Measurements from ENCODE around the gene HAUS7.

HAUS7 gene

GRCh38 chrX:153465691-153466380, 4.5 kb downstream of the HAUS7 start:
- Histone ChIP-seq H3K4me1 (ENCODE audit: insufficient read depth, low read length) (no peaks in the 10 kb centered on the region), H3K27me3 (ENCODE audit: insufficient read depth, low read length) (no peaks in the 10 kb centered on the region), H2AFZ (ENCODE audit: low read depth, low read length) (no peak overlapping the region), H3K36me3 (ENCODE audit: insufficient read depth, low read length) (no peaks in the 10 kb centered on the region), H3K4me3 (ENCODE audit: low read length) (no peak overlapping the region), H3K9me3 (ENCODE audit: low read length) (no peaks in the 10 kb centered on the region)

GRCh38 chrX:153464116-153464515, 6.3 kb downstream of the HAUS7 start:
- H3K27me3 ChIP-seq (ENCODE audit: insufficient read depth, low read length), result no peaks in the 10 kb centered on the region
- no peaks in the 10 kb centered on the region for H3K9me3 ChIP-seq (ENCODE audit: low read length)
- no peaks in the 10 kb centered on the region for H3K36me3 ChIP-seq (ENCODE audit: insufficient read depth, low read length)
- no peak overlapping the region for H3K4me3 ChIP-seq (ENCODE audit: low read length)
- H2AFZ ChIP-seq (ENCODE audit: low read depth, low read length), result no peak overlapping the region
- no peaks in the 10 kb centered on the region for H3K4me1 ChIP-seq (ENCODE audit: insufficient read depth, low read length)

- Histone ChIP-seq H3K36me3 (ENCODE audit: insufficient read depth, low read length) (no peaks in the 10 kb centered on the region), H2AFZ (ENCODE audit: low read depth, low read length) (no peak overlapping the region), H3K4me3 (ENCODE audit: low read length) (no peak overlapping the region), H3K9me3 (ENCODE audit: low read length) (no peaks in the 10 kb centered on the region), H3K27me3 (ENCODE audit: insufficient read depth, low read length) (no peaks in the 10 kb centered on the region), H3K4me1 (ENCODE audit: insufficient read depth, low read length) (no peaks in the 10 kb centered on the region)
These were observed 6.8 kb downstream of the HAUS7 start for GRCh38 chrX:153463556-153463955.

GRCh38 chrX:153463031-153463430, 7.3 kb downstream of the HAUS7 start:
- Histone ChIP-seq H3K36me3 (ENCODE audit: insufficient read depth, low read length) (no peaks in the 10 kb centered on the region), H3K27me3 (ENCODE audit: insufficient read depth, low read length) (peaks cover 3% of the 10 kb centered on the region), H3K4me1 (ENCODE audit: insufficient read depth, low read length) (no peaks in the 10 kb centered on the region), H3K4me3 (ENCODE audit: low read length) (no peak overlapping the region), H2AFZ (ENCODE audit: low read depth, low read length) (no peak overlapping the region), H3K9me3 (ENCODE audit: low read length) (no peaks in the 10 kb centered on the region)

- Histone ChIP-seq H3K27me3 (ENCODE audit: insufficient read depth, low read length) (peaks cover 3% of the 10 kb centered on the region), H3K9me3 (ENCODE audit: low read length) (no peaks in the 10 kb centered on the region), H2AFZ (ENCODE audit: low read depth, low read length) (no peak overlapping the region), H3K4me1 (ENCODE audit: insufficient read depth, low read length) (no peaks in the 10 kb centered on the region), H3K36me3 (ENCODE audit: insufficient read depth, low read length) (no peaks in the 10 kb centered on the region), H3K4me3 (ENCODE audit: low read length) (no peak overlapping the region)
These were observed 8.1 kb downstream of the HAUS7 start for GRCh38 chrX:153462291-153462690.

GRCh38 chrX:153460826-153461225, 9.6 kb downstream of the HAUS7 start:
- no peaks in the 10 kb centered on the region for H3K9me3 ChIP-seq (ENCODE audit: low read length)
- no peak overlapping the region for H3K4me3 ChIP-seq (ENCODE audit: low read length)
- no peak overlapping the region for H2AFZ ChIP-seq (ENCODE audit: low read depth, low read length)
- no peaks in the 10 kb centered on the region for H3K4me1 ChIP-seq (ENCODE audit: insufficient read depth, low read length)
- peaks cover 3% of the 10 kb centered on the region for H3K27me3 ChIP-seq (ENCODE audit: insufficient read depth, low read length)
- no peaks in the 10 kb centered on the region for H3K36me3 ChIP-seq (ENCODE audit: insufficient read depth, low read length)

- no peak overlapping the region for H2AFZ ChIP-seq (ENCODE audit: low read depth, low read length)
- H3K4me1 ChIP-seq (ENCODE audit: insufficient read depth, low read length), result no peaks in the 10 kb centered on the region
- peaks cover 3% of the 10 kb centered on the region for H3K27me3 ChIP-seq (ENCODE audit: insufficient read depth, low read length)
- H3K4me3 ChIP-seq (ENCODE audit: low read length), result no peak overlapping the region
- no peaks in the 10 kb centered on the region for H3K9me3 ChIP-seq (ENCODE audit: low read length)
- H3K36me3 ChIP-seq (ENCODE audit: insufficient read depth, low read length), result peaks cover 1% of the 10 kb centered on the region
These were observed 10.4 kb downstream of the HAUS7 start for GRCh38 chrX:153459986-153460385.

GRCh38 chrX:153458476-153458875, 11.9 kb downstream of the HAUS7 start:
- Histone ChIP-seq H3K4me1 (ENCODE audit: insufficient read depth, low read length) (no peaks in the 10 kb centered on the region), H3K36me3 (ENCODE audit: insufficient read depth, low read length) (peaks cover 3% of the 10 kb centered on the region), H2AFZ (ENCODE audit: low read depth, low read length) (no peak overlapping the region), H3K9me3 (ENCODE audit: low read length) (no peaks in the 10 kb centered on the region), H3K27me3 (ENCODE audit: insufficient read depth, low read length) (peaks cover 3% of the 10 kb centered on the region), H3K4me3 (ENCODE audit: low read length) (no peak overlapping the region)

GRCh38 chrX:153457827-153458466, 12.4 kb downstream of the HAUS7 start:
- no peak overlapping the region for H2AFZ ChIP-seq (ENCODE audit: low read depth, low read length)
- peaks cover 5% of the 10 kb centered on the region for H3K27me3 ChIP-seq (ENCODE audit: insufficient read depth, low read length)
- H3K9me3 ChIP-seq (ENCODE audit: low read length), result no peaks in the 10 kb centered on the region
- no peak overlapping the region for H3K4me3 ChIP-seq (ENCODE audit: low read length)
- H3K36me3 ChIP-seq (ENCODE audit: insufficient read depth, low read length), result peaks cover 3% of the 10 kb centered on the region
- H3K4me1 ChIP-seq (ENCODE audit: insufficient read depth, low read length), result no peaks in the 10 kb centered on the region

GRCh38 chrX:153457136-153457825, 13.1 kb downstream of the HAUS7 start:
- Histone ChIP-seq H3K36me3 (ENCODE audit: insufficient read depth, low read length) (peaks cover 3% of the 10 kb centered on the region), H2AFZ (ENCODE audit: low read depth, low read length) (no peak overlapping the region), H3K4me3 (ENCODE audit: low read length) (no peak overlapping the region), H3K4me1 (ENCODE audit: insufficient read depth, low read length) (no peaks in the 10 kb centered on the region), H3K27me3 (ENCODE audit: insufficient read depth, low read length) (peaks cover 5% of the 10 kb centered on the region), H3K9me3 (ENCODE audit: low read length) (no peaks in the 10 kb centered on the region)

GRCh38 chrX:153456704-153457103, 13.7 kb downstream of the HAUS7 start:
- Histone ChIP-seq H3K9me3 (ENCODE audit: low read length) (no peaks in the 10 kb centered on the region), H3K4me3 (ENCODE audit: low read length) (no peak overlapping the region), H2AFZ (ENCODE audit: low read depth, low read length) (no peak overlapping the region), H3K36me3 (ENCODE audit: insufficient read depth, low read length) (peaks cover 3% of the 10 kb centered on the region), H3K27me3 (ENCODE audit: insufficient read depth, low read length) (peaks cover 5% of the 10 kb centered on the region), H3K4me1 (ENCODE audit: insufficient read depth, low read length) (no peaks in the 10 kb centered on the region)

- Histone ChIP-seq H3K36me3 (ENCODE audit: insufficient read depth, low read length) (peaks cover 3% of the 10 kb centered on the region), H3K9me3 (ENCODE audit: low read length) (no peaks in the 10 kb centered on the region), H3K27me3 (ENCODE audit: insufficient read depth, low read length) (peaks cover 5% of the 10 kb centered on the region), H2AFZ (ENCODE audit: low read depth, low read length) (no peak overlapping the region), H3K4me3 (ENCODE audit: low read length) (no peak overlapping the region), H3K4me1 (ENCODE audit: insufficient read depth, low read length) (no peaks in the 10 kb centered on the region)
These were observed 14.2 kb downstream of the HAUS7 start for GRCh38 chrX:153456161-153456560.

GRCh38 chrX:153455571-153455970, 14.8 kb downstream of the HAUS7 start:
- Histone ChIP-seq H3K4me1 (ENCODE audit: insufficient read depth, low read length) (no peaks in the 10 kb centered on the region), H3K27me3 (ENCODE audit: insufficient read depth, low read length) (peaks cover 5% of the 10 kb centered on the region)

More at GRCh38 chrX:153455571-153455970, 14.8 kb downstream of the HAUS7 start:
- Histone ChIP-seq H3K4me3 (ENCODE audit: low read length) (no peak overlapping the region), H3K9me3 (ENCODE audit: low read length) (no peaks in the 10 kb centered on the region), H3K36me3 (ENCODE audit: insufficient read depth, low read length) (peaks cover 3% of the 10 kb centered on the region), H2AFZ (ENCODE audit: low read depth, low read length) (no peak overlapping the region)

All from neuron (in vitro differentiated cells).